Right lung (tissue), 5 donors: Measurements from ENCODE around the gene PGLYRP4. TPM values are rescaled to one million over a fixed set of nuclear protein-coding genes. Genes with fewer than 3 reads are reported as not detected.

Experiments used
- DNase-seq, 2 donors: peaks; one replicate each; pipeline ENCODE4 v3.0.0-alpha.2; 2013
- polyA plus RNA-seq, 5 donors: library from polyadenylated mRNA; unstranded; fragments of 120-200 nt; gene quantifications; one replicate each; pipeline versions ENCODE4 v1.2.1 to v1.2.3, GENCODE V29; 2013; ENCODE audit warnings: inconsistent platforms in 1 of 5, low replicate concordance in 1 of 5; ENCODE audit not compliant: insufficient read length in 5 of 5, insufficient read depth in 1 of 5

PGLYRP4 gene
- polyA plus RNA-seq, 5 donors, result not detected

DNA sequence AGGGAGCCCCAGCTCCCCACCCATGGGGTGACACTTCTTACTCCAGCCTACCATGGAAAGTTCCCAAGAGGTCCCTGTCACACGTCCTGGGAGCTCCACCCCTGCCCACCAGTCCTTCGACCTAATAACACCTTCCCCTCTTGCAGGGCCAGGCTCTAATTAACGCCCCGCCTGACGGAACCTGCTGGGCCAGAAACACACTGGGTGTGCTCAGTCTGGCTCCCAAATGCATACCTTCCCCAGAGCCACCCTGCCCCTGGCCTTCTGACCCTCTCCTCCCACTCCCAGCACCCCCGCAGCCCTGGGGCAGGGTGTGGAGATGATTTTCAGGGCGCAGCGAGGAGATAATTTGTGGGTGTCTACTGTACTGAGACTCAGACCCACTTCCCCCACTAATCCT, 56.5 kb downstream of the PGLYRP4 start:
- no peak for DNase-seq

DNA sequence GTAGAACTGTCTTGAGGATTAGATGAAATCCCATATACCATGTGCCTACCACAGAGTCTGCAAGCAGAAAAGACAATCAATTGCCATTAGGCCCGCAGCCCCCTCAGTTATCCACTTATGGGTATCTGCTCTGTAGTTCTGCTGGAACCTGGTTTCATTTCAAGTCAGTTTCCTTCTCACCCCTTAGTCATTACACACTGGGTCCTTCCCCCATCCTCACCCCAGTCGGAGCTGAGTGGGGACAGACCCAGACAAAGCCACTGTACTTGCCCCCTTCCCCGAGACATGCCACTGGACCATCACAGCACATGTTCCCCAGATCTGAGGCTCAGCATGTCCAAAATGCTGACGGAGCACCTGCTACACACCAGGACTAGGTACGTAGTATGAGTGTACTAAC, 57.1 kb downstream of the PGLYRP4 start:
- DNase-seq, result no peak

- DNase-seq, result no peak
Observed at GRCh38 chr1:153288634-153289275, 59.9 kb downstream of the PGLYRP4 start.

Other genes with a start within 250 kb of the PGLYRP4 start
- under 1 TPM in 3 of 5 donors, not detected in 2; 0.43 to 0.70 (median 0.64) TPM for gene SPRR2F, start 235.3 kb downstream of the PGLYRP4 start, polyA plus RNA-seq
- gene SPRR2G, start 198.0 kb downstream of the PGLYRP4 start, polyA plus RNA-seq, result not detected
- gene LELP1, start 145.4 kb downstream of the PGLYRP4 start, polyA plus RNA-seq, result not detected
- gene PRR9, start 131.3 kb downstream of the PGLYRP4 start, polyA plus RNA-seq, result not detected
- gene LORICRIN, start 89.2 kb downstream of the PGLYRP4 start, polyA plus RNA-seq, result not detected
- gene PGLYRP3, start 35.9 kb downstream of the PGLYRP4 start, polyA plus RNA-seq, result not detected
- 10 to 100 TPM; 17.9 to 33.5 (median 28.3) TPM for gene S100A9, start 9.0 kb upstream of the PGLYRP4 start, polyA plus RNA-seq
- 1 to 10 TPM; 1.2 to 3.8 (median 3.0) TPM for gene S100A12, start 26.8 kb upstream of the PGLYRP4 start, polyA plus RNA-seq
- 10 to 100 TPM; 12.1 to 30.7 (median 22.1) TPM for gene S100A8, start 42.2 kb upstream of the PGLYRP4 start, polyA plus RNA-seq
- gene S100A7A, start 67.7 kb upstream of the PGLYRP4 start, polyA plus RNA-seq, result not detected
- gene S100A7, start 111.8 kb upstream of the PGLYRP4 start, polyA plus RNA-seq, result not detected
- gene S100A6, start 187.2 kb upstream of the PGLYRP4 start, polyA plus RNA-seq, result 100 to 1,000 TPM; 138 to 297 (median 187) TPM
- under 1 TPM in 1 of 5 donors, not detected in 4; 0.23 TPM for gene S100A5, start 192.1 kb upstream of the PGLYRP4 start, polyA plus RNA-seq
- 10 to 100 TPM; 15.9 to 32.6 (median 19.9) TPM for gene S100A4, start 197.0 kb upstream of the PGLYRP4 start, polyA plus RNA-seq
- under 1 TPM in 2 of 5 donors, not detected in 3; 0.21 to 0.66 TPM for gene S100A3, start 200.4 kb upstream of the PGLYRP4 start, polyA plus RNA-seq
- 1 to 10 TPM in 3 of 5 donors, under 1 TPM in 2; 0.69 to 1.8 (median 1.2) TPM for gene S100A2, start 217.0 kb upstream of the PGLYRP4 start, polyA plus RNA-seq